Measurements from ENCODE around the gene UBAP1.

DNA sequence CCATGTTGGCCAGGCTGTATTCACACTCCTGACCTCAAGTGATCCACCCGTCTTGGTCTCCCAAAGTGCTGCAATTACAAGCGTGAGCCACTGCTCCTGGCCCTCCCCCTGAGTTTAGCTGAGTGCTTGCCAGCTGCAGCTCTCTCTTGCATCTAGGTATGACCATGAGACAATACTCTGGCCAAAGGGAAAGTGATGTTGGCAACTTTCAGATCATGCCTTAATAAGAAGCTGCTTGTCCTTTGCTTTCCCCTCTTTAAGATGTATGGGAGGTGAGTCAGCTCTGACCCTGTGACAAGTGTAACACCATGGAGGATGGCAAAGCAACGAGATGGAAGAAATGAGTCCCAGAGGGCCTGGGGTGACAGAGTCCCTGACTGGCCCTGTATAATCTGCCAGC, 33.7 kb upstream of the UBAP1 start:
- TF ChIP-seq POLR2AphosphoS5 (IDR thresholded peaks at IDR 0.05), result no peak
- no peak for TF ChIP-seq EP300 (IDR thresholded peaks at IDR 0.05)
- TF ChIP-seq, protein P1, sequence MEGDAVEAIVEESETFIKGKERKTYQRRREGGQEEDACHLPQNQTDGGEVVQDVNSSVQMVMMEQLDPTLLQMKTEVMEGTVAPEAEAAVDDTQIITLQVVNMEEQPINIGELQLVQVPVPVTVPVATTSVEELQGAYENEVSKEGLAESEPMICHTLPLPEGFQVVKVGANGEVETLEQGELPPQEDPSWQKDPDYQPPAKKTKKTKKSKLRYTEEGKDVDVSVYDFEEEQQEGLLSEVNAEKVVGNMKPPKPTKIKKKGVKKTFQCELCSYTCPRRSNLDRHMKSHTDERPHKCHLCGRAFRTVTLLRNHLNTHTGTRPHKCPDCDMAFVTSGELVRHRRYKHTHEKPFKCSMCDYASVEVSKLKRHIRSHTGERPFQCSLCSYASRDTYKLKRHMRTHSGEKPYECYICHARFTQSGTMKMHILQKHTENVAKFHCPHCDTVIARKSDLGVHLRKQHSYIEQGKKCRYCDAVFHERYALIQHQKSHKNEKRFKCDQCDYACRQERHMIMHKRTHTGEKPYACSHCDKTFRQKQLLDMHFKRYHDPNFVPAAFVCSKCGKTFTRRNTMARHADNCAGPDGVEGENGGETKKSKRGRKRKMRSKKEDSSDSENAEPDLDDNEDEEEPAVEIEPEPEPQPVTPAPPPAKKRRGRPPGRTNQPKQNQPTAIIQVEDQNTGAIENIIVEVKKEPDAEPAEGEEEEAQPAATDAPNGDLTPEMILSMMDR (IDR thresholded peaks at IDR 0.05), result no peak
